SHP77 treated with DMSO at 0.1 percent for 48 hours (cell line): ENCODE data around the gene PPIP5K2.

ENCODE experiments used
- DNase-seq: peaks from one replicate; lab custom pipeline; 2025; lab: John Stamatoyannopoulos, UW

PPIP5K2 gene

GRCh38 chr5:103247118-103247517 lies 127.0 kb downstream of the PPIP5K2 start:
- no peak for DNase-seq

DNA sequence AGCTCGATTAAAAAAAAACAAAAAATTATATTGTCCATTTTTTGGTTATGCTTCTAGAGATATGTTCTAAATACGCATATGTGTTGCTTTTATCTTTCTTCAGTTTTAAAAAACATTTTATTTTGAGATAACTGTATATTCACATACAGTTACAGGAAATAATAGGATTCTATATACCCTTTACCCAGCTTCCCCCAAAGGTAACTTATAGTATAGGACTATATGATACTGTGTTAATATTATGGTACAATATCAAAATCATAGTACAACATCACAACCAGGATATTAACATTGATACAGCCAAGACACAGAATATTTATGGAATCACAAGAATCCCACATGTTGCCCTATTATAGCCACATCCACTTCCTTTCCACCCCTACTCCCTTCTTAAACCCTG lies 129.0 kb downstream of the PPIP5K2 start:
- no peak for DNase-seq

DNA sequence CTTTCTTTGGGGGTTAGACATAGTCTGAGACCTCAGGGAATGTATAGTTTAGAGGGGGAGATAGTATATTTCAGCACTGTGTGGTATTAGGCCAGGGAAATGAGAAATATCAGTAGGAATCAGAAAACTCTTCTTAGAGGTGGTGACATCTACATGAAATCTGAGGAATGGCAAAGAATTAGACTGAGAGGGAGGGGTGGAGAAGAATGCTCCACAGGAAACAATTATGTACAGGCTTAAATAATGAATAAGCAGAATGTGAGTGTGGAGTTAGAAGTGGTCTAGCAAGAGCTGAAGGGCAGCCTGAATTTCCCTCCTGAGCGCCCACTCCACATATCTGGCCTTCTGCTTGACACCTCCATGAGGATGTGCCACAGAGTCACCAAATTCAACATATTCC lies 134.8 kb downstream of the PPIP5K2 start:
- DNase-seq: no peak

GRCh38 chr5:103255691-103256090 lies 135.6 kb downstream of the PPIP5K2 start:
- no peak for DNase-seq

DNA sequence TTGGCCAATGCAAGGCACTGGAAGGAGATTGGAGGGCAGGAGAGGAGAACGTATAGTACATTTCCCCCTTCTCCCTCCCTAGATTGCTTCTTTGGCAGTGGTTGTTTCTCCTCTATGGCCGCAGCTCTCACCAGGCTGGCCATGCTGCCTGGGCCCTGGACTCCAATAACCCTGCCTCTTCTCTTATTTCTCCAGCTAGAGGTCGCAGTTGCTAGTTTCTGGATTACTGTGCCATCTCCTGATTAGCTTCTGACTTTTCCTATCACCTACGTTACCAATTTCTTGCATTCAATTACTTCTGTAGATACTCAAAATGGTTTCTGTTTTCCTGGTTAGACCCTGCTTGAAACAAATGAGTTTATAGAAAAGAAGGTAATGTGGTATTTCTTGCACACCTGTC lies 136.1 kb downstream of the PPIP5K2 start:
- DNase-seq: no peak

DNA sequence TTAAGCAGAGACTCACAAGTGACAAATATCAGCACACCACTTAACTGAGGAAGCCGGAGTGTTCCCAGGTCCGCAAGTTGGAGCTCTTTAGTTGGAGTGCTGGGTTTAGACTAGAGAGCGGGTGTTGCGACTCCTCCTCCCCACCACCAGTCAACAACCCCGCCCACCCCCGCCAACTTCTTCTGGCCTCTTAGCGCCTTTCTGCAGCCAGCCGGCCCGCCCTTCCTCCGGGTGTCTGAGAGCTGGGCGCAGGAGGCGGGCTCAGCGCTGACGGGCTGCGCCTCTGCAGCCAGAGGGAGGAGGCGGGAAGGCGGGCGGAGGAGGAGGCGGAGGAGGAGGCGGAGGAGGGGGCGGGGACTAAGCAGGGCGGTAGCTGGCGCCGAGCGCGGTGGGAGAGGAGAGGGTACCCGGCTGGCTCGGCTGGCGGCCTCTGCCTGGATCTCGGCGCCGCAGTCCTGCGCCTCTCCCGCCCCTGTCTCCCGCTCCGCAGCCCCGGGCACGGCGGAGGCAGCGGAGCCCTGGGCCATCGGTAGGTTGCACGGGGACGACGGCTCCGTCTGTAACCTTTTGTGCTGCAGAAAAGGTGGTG lies 138.4 kb downstream of the PPIP5K2 start, which contains the start of gene MACIR:
MACIR (plus strand) TSS at position 396 of the 589 bp plus-strand sequence. CDS start 17,157 bp downstream, outside the sequence.
- DNase-seq: peak; percentile 83

GRCh38 chr5:103258957-103259704 lies 139.0 kb downstream of the PPIP5K2 start:
- DNase-seq: peak; percentile 59

- DNase-seq: no peak
Measured at GRCh38 chr5:103259705-103260355, 139.7 kb downstream of the PPIP5K2 start.

DNA sequence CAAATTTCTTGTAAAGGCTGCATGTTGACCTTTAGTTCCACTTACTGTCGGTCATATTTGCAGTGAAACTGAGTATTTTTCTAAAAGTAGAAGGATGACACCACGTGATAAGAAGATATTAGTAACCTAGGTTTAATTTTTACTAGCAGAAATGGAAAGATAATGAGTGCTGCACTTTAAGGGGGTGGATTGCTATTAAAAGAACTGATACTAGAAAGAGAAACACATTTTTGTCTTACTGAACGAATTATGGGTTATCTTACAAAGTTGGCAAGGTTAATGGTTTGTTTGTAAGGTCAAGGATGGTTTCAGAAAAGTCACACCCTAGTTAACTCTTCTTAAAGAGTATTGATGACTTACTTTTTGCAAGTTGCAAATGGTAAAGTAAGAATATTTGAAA lies 140.8 kb downstream of the PPIP5K2 start:
- DNase-seq: no peak
